Measurements from ENCODE around the gene CD109. TPM values are rescaled to one million over a fixed set of nuclear protein-coding genes. Genes with fewer than 3 reads are reported as not detected.
"Not testable (repeated sequence)": the region's sequence is repeated elsewhere in the genome, so short reads cannot be mapped to it uniquely, and the experiment has no call there.

Gene CD109
- total RNA-seq, 4 donors from 2014 or later, result 7.8 to 19.0 (median 12.7) TPM

DNA sequence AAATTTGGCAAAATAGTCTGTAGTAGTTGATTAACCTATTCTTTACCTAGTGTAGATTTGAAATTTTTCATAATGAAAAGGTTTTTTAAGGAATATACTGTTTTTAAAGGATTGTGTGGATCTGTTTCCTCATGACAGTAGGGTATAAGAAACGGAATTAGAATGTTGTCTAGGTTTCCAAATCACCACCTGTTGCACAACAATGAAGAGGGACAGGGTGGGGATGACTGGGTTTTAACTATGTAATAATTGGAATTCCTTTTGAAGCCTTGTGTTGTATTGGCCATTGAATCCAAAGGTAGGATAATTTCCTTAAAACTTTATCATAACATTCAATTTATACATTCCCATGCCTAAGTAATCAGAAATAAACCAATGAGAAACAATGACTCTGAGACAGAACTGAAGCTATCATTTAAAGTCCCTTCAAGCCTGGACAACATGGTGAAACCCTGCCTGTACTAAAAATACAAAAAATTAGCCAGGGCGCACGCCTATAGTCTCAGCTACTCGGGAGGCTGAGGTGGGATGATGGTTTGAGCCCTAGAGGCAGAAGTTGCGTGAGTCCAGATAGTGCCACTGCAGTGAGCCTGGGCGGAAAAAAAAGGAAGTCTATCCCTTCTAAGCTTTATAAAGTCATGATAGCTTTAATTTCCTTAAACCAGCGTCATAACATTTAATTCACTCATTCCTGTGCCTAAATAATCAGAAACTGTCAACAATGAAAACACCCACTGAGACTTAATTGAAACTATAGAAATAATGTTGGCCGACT lies 23.9 kb upstream of the CD109 start:
- H3K27ac ChIP-seq, result no peak overlapping the region
- H3K36me3 ChIP-seq, result no peaks in the 10 kb centered on the region
- 82 to 88% methylated on average over 8 of the region's 8 CpGs for WGBS, 2 donors
- peaks cover 0 to 6% of the 10 kb centered on the region in 2 donors for H3K27me3 ChIP-seq
- no peaks in the 10 kb centered on the region for H3K9me3 ChIP-seq
- no peak overlapping the region for H3K4me3 ChIP-seq
- no peaks in the 10 kb centered on the region for H3K4me1 ChIP-seq
- DNase-seq (ENCODE audit: low spot score in 2 of 2), result no peak
- TF ChIP-seq POLR2A (IDR thresholded peaks at IDR 0.05), result no peak
- TF ChIP-seq EP300 (IDR thresholded peaks at IDR 0.05), result no peak
- TF ChIP-seq, protein P1, sequence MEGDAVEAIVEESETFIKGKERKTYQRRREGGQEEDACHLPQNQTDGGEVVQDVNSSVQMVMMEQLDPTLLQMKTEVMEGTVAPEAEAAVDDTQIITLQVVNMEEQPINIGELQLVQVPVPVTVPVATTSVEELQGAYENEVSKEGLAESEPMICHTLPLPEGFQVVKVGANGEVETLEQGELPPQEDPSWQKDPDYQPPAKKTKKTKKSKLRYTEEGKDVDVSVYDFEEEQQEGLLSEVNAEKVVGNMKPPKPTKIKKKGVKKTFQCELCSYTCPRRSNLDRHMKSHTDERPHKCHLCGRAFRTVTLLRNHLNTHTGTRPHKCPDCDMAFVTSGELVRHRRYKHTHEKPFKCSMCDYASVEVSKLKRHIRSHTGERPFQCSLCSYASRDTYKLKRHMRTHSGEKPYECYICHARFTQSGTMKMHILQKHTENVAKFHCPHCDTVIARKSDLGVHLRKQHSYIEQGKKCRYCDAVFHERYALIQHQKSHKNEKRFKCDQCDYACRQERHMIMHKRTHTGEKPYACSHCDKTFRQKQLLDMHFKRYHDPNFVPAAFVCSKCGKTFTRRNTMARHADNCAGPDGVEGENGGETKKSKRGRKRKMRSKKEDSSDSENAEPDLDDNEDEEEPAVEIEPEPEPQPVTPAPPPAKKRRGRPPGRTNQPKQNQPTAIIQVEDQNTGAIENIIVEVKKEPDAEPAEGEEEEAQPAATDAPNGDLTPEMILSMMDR (IDR thresholded peaks at IDR 0.05), result no peak

DNA sequence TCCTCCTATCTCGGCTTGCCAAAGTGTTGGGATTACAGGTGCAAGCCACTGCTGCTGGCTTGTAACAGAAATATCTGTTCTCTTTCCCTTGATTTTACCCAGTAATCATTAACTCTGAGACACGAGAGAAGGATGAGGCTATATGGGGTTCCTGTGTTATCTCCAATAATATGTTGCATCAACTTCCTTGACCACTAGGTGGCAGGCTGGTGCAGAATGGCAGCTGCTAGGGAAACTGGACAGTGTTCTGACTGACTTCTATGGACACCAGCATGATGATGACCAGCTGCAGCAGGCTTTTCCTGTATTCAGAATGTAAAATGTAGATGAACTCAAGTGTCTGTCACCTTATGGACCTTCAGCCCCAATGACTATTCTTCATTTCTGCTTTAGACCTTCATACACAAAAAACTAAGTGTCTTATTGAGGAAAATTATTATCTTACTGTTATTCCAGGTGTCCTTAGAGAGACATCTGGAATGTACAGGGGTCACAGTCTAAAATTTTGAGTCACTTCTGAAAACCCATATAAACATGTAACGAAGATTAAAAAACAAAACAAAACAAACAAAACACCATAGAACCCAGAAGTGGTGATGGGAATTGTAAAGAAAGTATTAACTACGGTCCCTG lies 20.4 kb upstream of the CD109 start:
- H3K4me1 ChIP-seq, result peaks cover 0 to 5% (median 0%) of the 10 kb centered on the region in 4 donors
- DNase-seq (ENCODE audit: low spot score in 2 of 2), result peak; percentile 70 to 99
- H3K27ac ChIP-seq, result no peak overlapping the region
- 36 to 42% methylated on average over 4 of the region's 4 CpGs for WGBS, 2 donors
- H3K36me3 ChIP-seq, result no peaks in the 10 kb centered on the region
- H3K9me3 ChIP-seq, result no peaks in the 10 kb centered on the region
- no peaks in the 10 kb centered on the region for H3K27me3 ChIP-seq
- TF ChIP-seq, protein P1 (IDR thresholded peaks at IDR 0.05), result peak; percentile 72 to 92 (median 79)
- TF ChIP-seq POLR2A (IDR thresholded peaks at IDR 0.05), result no peak
- H3K4me3 ChIP-seq, result no peak overlapping the region

DNA sequence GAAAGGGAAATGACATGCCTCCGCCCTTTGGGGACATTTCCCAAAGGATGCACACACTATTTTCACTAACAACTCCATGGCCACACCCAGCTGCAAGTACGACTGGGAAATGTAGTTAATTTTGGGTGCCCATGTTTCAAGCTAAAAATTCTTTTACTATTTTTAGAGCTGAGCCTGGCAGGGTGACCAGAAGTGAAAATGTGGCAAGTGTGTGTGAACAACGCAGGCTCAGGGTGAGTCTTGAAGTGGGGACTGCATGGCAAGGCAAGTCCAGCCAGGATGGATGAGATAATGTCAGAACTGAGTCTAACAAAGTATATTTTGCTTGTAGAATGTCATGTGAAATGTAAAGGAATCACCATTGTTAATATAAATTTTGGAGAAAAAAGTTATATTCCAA lies 17.0 kb upstream of the CD109 start:
- TF ChIP-seq POLR2A (IDR thresholded peaks at IDR 0.05) (no peak), EP300 (IDR thresholded peaks at IDR 0.05) (no peak)
- TF ChIP-seq, protein P1 (IDR thresholded peaks at IDR 0.05), result no peak
- H3K9me3 ChIP-seq, result peaks cover 0 to 14% (median 0%) of the 10 kb centered on the region in 4 donors
- no peak for DNase-seq (ENCODE audit: low spot score in 2 of 2)
- 55 to 67% methylated on average over 3 of the region's 3 CpGs for WGBS, 2 donors
- no peak overlapping the region for H3K4me3 ChIP-seq
- H3K27me3 ChIP-seq, result no peaks in the 10 kb centered on the region
- H3K4me1 ChIP-seq, result peaks cover 0 to 8% (median 0%) of the 10 kb centered on the region in 4 donors
- no peaks in the 10 kb centered on the region for H3K36me3 ChIP-seq
- H3K27ac ChIP-seq, result no peak overlapping the region

DNA sequence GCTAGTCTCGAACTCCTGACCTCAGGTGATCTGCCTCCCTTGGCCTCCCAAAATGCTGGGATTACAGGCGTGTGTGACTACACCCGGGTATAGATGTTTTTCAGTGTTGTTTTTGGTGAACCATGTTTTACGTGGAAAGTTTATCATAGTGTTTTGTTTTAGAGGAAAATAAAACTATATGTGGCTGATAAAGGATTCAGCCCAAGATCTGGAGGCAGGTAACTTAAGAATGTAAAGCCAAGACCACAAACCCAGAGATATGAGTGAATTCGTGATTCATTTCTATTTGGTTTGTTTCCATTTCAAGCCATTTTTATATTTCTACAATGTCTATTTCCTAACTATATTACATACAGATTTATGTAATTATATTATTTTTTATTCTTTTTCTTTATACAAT lies 16.2 kb upstream of the CD109 start:
- not testable (repeated sequence) for H3K36me3 ChIP-seq; H3K4me1 ChIP-seq; H3K4me3 ChIP-seq; DNase-seq (ENCODE audit: low spot score in 2 of 2); H3K27ac ChIP-seq; H3K27me3 ChIP-seq
- peaks cover 0 to 14% (median 0%) of the 10 kb centered on the region in 4 donors for H3K9me3 ChIP-seq
- 77 to 83% methylated on average over 5 of the region's 5 CpGs for WGBS, 2 donors

DNA sequence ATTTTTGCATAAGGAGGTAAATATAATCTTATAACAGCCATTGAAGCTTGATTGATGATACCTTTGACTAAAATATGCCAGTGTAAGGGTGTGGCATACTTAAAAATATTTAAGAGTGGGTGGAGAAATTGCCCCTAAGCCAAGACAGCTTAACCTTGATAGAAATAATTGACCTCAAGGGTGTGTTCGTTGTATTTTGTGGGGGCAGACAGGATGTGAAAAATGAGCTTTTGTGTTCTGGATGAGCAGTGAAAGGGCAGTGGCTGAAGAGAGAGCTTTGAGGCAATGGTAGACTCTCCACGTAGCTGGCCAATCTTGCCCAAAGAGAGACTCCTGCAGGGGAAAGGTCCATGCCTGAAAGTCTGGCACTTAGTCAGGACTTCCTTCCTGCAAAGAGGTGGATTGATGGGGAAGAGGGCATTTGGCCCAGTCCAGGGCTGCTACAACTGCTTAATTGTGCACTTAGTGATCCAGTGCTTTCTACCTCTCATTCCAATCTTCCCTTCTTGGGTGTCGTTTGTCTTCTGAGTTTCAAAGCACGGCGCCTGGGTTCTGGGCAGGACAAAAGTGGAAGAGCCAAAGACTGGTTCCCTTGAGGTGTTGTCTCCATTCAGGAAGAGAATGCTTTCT lies 15.6 kb upstream of the CD109 start:
- no peak for DNase-seq (ENCODE audit: low spot score in 2 of 2)
- WGBS, 2 donors, result 41 to 42% methylated on average over 5 of the region's 5 CpGs
- H3K36me3 ChIP-seq, result no peaks in the 10 kb centered on the region
- H3K4me3 ChIP-seq, result no peak overlapping the region
- peaks cover 0 to 8% (median 0%) of the 10 kb centered on the region in 4 donors for H3K4me1 ChIP-seq
- H3K27ac ChIP-seq, result no peak overlapping the region
- H3K9me3 ChIP-seq, result peaks cover 0 to 14% (median 0%) of the 10 kb centered on the region in 4 donors
- H3K27me3 ChIP-seq, result no peaks in the 10 kb centered on the region
- TF ChIP-seq POLR2A (IDR thresholded peaks at IDR 0.05), result no peak
- TF ChIP-seq EP300 (IDR thresholded peaks at IDR 0.05), result no peak
- TF ChIP-seq, protein P1 (IDR thresholded peaks at IDR 0.05), result no peak

DNA sequence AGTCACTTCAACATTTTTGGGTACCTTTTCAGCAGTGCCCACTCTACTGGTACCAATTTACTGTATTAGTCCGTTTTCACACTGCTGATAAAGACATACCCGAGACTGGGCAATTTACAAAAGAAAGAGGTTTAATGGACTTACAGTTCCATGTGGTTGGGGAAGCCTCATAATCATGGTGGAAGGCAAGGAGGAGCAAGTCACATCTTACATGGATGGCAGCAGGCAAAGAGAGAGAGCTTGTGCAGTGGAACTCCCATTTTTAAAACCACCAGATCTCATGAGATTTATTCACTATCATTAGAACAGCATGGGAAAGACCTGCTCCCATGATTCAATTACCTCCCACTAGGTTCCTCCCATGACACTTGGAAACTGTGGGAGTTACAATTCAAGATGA lies 12.4 kb upstream of the CD109 start:
- not testable (repeated sequence) for H3K27ac ChIP-seq; H3K36me3 ChIP-seq; H3K4me1 ChIP-seq; H3K4me3 ChIP-seq; DNase-seq (ENCODE audit: low spot score in 2 of 2); H3K27me3 ChIP-seq
- 92 to 95% methylated on average over 2 of the region's 2 CpGs for WGBS, 2 donors
- H3K9me3 ChIP-seq, result peaks cover 0 to 14% (median 0%) of the 10 kb centered on the region in 4 donors
